Measurements from ENCODE around the gene ANO2. TPM values are rescaled to one million over a fixed set of nuclear protein-coding genes. Genes with fewer than 3 reads are reported as not detected.
"Not testable (repeated sequence)": the region's sequence is repeated elsewhere in the genome, so short reads cannot be mapped to it uniquely, and the experiment has no call there.

The ANO2 gene
- total RNA-seq, 4 donors from 2014 or later = 0.59 to 51.7 (median 15.1) TPM

- H3K27ac ChIP-seq = no peak overlapping the region
- intact Hi-C loops (cut with DNase I; ENCODE audit: low total_unique reads) = no loop called here
- no peaks in the 10 kb centered on the region for H3K9me3 ChIP-seq
- TF ChIP-seq POLR2A (IDR thresholded peaks at IDR 0.05) = no peak
- TF ChIP-seq CTCF (IDR thresholded peaks at IDR 0.05) = no peak
- H3K27me3 ChIP-seq = no peaks in the 10 kb centered on the region
- H3K36me3 ChIP-seq = no peaks in the 10 kb centered on the region
- no peak overlapping the region for H3K4me3 ChIP-seq
- no peaks in the 10 kb centered on the region for H3K4me1 ChIP-seq
- DNase-seq = no peak
Measured at GRCh38 chr12:5684989-5685388, 260.1 kb downstream of the ANO2 start.

GRCh38 chr12:5682581-5682980 is 262.5 kb downstream of the ANO2 start:
- DNase-seq = no peak
- TF ChIP-seq CTCF (IDR thresholded peaks at IDR 0.05) (no peak), POLR2A (IDR thresholded peaks at IDR 0.05) (no peak)
- Histone ChIP-seq H3K36me3 (no peaks in the 10 kb centered on the region), H3K27me3 (no peaks in the 10 kb centered on the region), H3K4me3 (no peak overlapping the region), H3K9me3 (no peaks in the 10 kb centered on the region), H3K27ac (no peak overlapping the region), H3K4me1 (no peaks in the 10 kb centered on the region)
- intact Hi-C loops (cut with DNase I; ENCODE audit: low total_unique reads) = no loop called here

GRCh38 chr12:5678176-5678575 is 266.9 kb downstream of the ANO2 start:
- no peak overlapping the region for H3K27ac ChIP-seq
- H3K4me3 ChIP-seq = no peak overlapping the region
- intact Hi-C loops (cut with DNase I; ENCODE audit: low total_unique reads) = no loop called here
- H3K4me1 ChIP-seq = no peaks in the 10 kb centered on the region
- H3K27me3 ChIP-seq = no peaks in the 10 kb centered on the region
- no peak for TF ChIP-seq CTCF (IDR thresholded peaks at IDR 0.05)
- TF ChIP-seq POLR2A (IDR thresholded peaks at IDR 0.05) = no peak
- no peaks in the 10 kb centered on the region for H3K36me3 ChIP-seq
- no peak for DNase-seq
- no peaks in the 10 kb centered on the region for H3K9me3 ChIP-seq

GRCh38 chr12:5669624-5670023 is 275.4 kb downstream of the ANO2 start:
- H3K4me3 ChIP-seq; H3K36me3 ChIP-seq; H3K4me1 ChIP-seq; intact Hi-C loops (cut with DNase I; ENCODE audit: low total_unique reads); H3K27me3 ChIP-seq; H3K9me3 ChIP-seq; H3K27ac ChIP-seq; DNase-seq: not testable (repeated sequence)

GRCh38 chr12:5665615-5666014 is 279.4 kb downstream of the ANO2 start:
- TF ChIP-seq CTCF (IDR thresholded peaks at IDR 0.05) (no peak), POLR2A (IDR thresholded peaks at IDR 0.05) (no peak)
- no peak overlapping the region for H3K4me3 ChIP-seq
- no peaks in the 10 kb centered on the region for H3K27me3 ChIP-seq
- H3K36me3 ChIP-seq = no peaks in the 10 kb centered on the region
- H3K27ac ChIP-seq = no peak overlapping the region
- intact Hi-C loops (cut with DNase I; ENCODE audit: low total_unique reads) = no loop called here
- no peaks in the 10 kb centered on the region for H3K4me1 ChIP-seq
- no peaks in the 10 kb centered on the region for H3K9me3 ChIP-seq
- no peak for DNase-seq

GRCh38 chr12:5661811-5662210 is 283.2 kb downstream of the ANO2 start:
- no peaks in the 10 kb centered on the region for H3K9me3 ChIP-seq
- no peaks in the 10 kb centered on the region for H3K4me1 ChIP-seq
- no peaks in the 10 kb centered on the region for H3K27me3 ChIP-seq
- H3K4me3 ChIP-seq = no peak overlapping the region
- intact Hi-C loops (cut with DNase I; ENCODE audit: low total_unique reads) = no loop called here
- TF ChIP-seq POLR2A (IDR thresholded peaks at IDR 0.05) (no peak), CTCF (IDR thresholded peaks at IDR 0.05) (no peak)
- H3K27ac ChIP-seq = no peak overlapping the region
- no peak for DNase-seq
- no peaks in the 10 kb centered on the region for H3K36me3 ChIP-seq

All from uterus (tissue), 4 donors.